NCI-H146 (cell line): ENCODE measurements around the gene MRTFA.

Source experiments
- DNase-seq: peaks from one replicate; lab custom pipeline; 2025; lab: John Stamatoyannopoulos, UW

MRTFA gene

GRCh38 chr22:40410731-40411505, 225.6 kb downstream of the MRTFA start:
- DNase-seq, result no peak

GRCh38 chr22:40410272-40410671, 226.2 kb downstream of the MRTFA start:
- no peak for DNase-seq

DNA sequence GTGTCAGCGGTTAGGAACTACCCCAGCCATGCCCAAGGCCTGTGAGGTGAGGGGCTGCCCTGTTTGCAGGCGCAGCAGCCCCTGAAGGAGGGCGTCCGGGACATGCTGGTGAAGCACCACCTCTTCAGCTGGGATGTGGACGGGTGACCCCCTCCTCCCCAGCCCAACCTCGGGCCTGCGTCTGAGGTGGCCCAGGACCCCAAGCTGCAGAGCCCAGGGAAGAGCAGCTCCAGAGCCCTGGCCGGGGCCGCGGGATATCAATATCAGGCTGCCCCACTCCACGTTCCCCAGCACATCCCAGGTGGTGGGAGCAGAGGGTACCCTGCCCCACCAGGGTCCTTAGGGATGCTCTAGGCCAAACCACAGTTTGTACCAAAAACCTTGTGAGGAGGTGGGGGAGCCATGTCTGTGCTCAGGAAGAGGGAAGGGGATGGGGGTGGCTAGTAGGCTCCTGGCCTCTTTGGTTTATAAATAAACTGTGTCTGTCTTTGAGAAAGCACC, 226.9 kb downstream of the MRTFA start:
- DNase-seq, result no peak

DNA sequence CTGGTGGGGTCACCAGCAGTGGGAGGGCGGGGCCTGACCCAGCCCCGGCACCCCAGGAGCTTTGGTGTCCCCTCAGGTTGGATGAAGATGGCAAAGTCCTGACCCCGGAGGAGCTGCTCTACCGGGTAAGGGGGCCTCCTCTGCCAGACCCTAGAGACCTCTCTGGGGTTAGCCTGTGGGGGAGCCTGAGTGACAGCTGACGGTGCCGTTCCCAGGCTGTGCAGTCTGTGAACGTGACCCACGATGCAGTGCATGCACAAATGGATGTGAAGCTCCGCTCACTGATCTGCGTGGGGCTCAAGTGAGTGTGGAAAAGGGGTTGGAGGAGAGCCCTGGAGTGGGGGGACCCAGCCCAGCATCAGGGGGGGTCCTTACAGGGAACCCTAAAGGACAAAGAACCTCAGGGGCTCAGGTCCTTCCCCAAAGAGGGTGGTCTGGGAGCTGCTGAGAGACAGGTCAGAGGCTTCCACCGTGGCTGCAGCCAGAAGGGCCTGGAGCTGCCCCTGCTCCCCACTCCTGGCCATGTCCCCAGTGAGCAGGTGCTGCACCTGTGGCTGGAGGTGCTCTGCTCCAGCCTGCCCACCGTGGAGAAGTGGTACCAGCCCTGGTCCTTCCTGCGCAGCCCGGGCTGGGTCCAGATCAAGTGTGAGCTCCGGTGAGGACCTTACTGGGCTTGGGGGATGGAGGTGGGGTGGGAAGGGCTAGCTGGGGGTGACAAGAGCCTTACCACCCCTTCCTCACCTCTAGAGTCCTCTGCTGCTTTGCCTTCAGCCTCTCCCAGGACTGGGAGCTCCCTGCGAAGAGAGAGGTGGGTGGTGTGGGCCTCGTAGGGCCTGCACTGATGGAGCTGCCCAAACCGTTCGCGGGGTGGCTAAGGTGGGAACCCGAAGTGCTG, 227.6 kb downstream of the MRTFA start:
- no peak for DNase-seq

- DNase-seq, result no peak
These were observed 228.4 kb downstream of the MRTFA start for GRCh38 chr22:40407831-40408717.

GRCh38 chr22:40407021-40407761, 229.3 kb downstream of the MRTFA start:
- no peak for DNase-seq

GRCh38 chr22:40406063-40406890, 230.2 kb downstream of the MRTFA start:
- no peak for DNase-seq

DNA sequence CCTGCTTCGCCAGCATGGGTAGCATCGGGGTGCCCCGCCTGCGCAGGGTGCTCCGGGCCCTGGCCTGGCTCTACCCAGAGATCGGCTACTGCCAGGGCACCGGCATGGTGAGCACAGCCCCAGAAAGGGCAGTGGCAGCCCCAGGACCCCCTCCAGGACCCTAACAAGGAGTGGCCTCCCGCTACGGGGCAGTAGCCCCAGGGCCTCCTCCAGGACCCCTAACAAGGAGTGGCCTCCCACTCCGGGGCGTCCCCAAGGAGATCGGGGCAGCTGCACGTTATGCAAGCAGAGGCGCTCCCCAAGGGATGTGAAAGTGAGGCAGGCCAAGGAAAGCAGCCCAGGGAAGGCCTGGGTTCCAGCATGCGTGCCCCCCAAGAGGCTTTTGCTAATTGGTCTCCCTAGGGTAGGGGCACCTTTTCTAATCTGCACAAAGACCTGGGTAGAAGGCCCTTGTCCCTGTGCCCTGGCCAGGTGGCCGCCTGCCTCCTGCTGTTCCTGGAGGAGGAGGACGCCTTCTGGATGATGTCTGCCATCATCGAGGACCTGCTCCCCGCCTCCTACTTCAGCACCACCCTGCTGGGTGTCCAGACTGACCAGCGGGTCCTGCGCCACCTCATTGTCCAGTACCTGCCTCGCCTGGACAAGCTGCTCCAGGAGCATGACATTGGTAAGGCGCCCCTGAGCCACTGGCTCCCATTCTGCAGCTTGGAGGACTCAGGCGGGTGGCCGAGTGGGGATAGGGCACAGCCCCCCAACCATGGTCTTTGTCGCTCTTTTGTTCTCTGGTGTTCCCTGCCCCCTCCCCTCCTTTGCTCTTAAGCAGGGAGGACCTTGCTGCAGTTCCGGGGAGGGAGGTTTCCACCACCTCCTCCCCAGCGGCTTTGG, 231.1 kb downstream of the MRTFA start:
- no peak for DNase-seq

DNA sequence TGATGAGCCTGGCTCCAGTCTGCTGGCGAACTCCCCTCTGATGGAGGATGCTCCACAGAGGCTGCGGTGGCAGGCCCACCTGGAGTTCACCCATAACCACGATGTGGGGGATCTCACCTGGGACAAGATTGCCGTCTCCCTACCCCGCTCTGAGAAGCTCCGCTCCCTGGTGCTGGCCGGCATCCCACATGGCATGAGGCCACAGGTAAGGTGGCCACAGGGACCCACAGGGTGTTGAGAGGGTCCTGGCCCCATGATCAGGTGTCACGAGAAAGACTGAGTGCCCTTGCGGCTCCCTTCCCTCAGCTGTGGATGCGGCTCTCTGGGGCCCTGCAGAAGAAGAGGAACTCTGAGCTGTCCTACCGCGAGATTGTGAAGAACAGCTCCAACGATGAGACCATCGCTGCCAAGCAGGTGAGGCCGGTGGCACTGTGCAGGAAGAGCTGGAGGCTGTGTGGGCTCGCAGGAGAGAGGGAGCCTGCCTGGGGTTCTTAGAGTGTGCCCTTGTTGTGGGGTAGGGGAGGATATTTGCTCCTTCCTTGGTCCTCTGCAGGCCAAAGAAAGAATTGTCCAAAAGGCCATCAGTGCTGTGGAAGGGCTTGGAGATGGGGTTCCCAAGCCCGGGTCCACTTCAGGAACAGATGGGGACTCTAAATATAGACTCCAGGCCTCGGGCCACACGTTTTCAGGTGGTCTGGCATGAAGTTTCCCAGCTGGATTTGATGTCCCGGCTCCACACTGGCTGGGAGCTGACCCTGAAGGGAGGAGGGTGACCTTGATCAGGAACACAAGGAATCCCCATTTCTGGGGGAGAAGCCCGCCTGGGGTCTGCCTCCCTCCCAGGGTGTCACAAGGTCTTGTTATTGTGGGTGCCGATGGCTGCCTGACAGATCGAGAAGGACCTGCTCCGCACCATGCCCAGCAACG, 232.0 kb downstream of the MRTFA start:
- DNase-seq, result no peak

DNA sequence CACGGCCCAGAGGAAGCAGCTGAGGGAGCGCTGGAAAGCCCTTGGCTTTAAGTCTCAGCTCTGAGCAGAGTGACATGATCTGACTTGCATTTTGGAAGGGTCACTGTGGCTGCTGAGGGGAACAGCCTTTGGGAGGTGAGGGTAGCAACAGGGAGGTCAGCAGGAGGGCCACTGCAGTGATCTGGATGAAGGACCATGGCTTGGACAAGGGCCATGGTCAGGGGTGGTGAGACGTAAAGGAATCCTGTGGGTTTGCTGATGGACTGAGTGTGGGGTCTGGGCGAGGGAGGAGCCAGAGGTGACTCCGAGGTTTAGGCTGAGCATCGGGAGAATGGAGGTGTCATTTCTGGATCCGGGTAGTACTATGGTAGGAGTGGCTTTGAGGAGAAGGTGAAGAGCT, 232.9 kb downstream of the MRTFA start:
- DNase-seq, result no peak

GRCh38 chr22:40403141-40403540, 233.4 kb downstream of the MRTFA start:
- DNase-seq, result no peak

GRCh38 chr22:40401981-40402406, 234.5 kb downstream of the MRTFA start:
- DNase-seq, result no peak

DNA sequence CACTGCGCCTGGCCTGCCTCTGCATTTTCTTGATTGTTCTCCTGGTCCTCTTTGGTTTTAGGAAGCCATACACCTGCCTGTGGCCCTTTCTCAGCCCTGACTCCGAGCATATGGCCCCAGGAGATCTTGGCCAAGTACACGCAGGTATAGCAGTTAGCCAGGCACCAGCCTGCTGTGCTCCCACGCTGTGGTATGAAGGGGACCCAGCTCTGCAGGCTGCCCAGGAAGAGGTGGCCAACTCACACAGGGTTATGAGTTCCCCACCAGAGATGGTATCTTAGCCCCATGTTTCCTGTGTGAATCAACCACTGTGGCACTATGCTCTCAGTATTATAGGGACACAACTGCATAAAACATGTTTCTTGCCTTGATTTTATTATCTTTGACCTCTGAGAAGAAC, 235.0 kb downstream of the MRTFA start:
- DNase-seq, result no peak

DNA sequence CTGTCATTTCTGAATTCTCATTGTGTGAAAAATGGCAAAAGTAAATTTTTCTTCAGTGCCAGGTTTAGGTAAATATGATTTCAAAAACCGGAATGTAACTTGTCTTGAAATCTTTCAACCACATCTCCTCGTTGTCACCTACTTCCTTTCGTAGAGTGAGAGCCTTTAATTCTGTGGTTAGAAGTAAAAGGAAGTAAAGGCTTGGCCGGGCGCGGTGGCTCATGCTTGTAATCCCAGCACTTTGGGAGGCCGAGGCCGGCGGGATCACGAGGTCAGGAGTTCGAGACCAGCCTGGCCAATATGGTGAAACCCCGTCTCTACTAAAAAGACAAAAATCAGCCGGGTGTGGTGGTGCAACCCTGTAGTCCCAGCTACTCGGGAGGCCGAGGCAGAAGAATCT, 236.4 kb downstream of the MRTFA start:
- no peak for DNase-seq

DNA sequence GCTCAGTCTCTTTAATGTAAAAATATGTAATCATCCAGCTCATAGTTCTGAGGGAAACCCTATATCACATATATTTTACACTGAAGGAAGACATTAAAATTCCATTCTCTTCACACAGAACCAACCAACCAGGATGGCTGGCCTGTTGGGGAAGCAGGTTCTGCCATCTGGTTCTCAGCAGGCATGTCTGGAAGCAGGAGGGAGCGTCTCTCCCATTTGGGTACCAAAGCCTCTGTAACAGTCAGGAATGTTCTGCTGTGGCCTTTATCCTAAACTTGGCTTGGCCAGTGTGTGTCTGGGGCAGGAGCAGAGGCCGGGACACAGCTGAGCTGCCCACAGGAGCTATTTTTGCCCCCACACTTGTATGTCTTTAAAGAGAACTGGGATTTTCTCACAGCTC, 236.9 kb downstream of the MRTFA start:
- DNase-seq, result no peak

GRCh38 chr22:40397396-40397795, 239.1 kb downstream of the MRTFA start:
- DNase-seq, result no peak

DNA sequence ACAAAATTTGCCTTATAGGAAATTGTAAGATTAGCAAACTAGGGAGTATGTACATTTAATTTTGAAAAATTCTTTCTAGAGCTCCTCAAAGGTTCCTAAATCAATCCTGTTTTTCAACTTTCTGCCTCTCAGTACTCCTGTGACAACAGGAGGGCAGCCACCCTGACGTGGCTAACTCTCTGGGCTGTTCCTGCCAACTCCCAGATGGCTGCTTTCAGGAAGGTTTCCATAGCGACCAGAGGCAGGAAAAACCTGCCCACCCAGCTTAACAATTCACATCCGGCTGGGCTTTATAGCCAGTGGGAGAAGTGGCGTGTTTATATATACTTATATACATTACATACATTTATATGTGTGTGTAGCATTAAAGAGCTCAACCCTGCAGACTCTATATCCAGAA, 239.6 kb downstream of the MRTFA start:
- peak; percentile 66 for DNase-seq

- DNase-seq, result no peak
These were observed 240.9 kb downstream of the MRTFA start for GRCh38 chr22:40395607-40396006.
